ENCODE measurements around the gene MICAL3.
A peak's percentile ranks its signal among the peaks of the same experiment; 100 is the strongest.

Gene MICAL3

DNA sequence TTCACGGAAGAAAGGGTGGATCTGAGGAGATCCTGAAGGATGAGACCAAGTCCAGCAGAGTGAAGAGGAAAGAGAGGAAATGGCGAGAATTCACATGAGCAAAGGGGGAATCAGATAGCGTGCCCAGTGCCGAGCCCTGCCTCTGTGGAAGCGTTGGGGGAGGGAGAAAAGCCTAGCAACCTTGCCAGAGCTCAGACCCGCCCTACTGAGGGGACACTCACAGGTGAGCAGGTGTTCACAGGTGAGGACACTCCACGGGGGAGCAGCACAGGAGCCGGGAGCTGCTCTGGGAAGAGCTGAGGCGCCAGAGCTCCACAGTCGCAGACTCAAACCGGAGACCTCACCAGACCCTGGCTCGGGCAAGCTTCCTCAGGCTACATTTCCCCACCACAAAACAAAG, 56.2 kb downstream of the MICAL3 start:
- no peaks in the 10 kb centered on the region for H3K9me3 ChIP-seq (ENCODE audit: control insufficient read depth, low read length)
- no peaks in the 10 kb centered on the region for H3K36me3 ChIP-seq (ENCODE audit: control insufficient read depth, insufficient read depth, low read length)
- no peaks in the 10 kb centered on the region for H3K27me3 ChIP-seq (ENCODE audit: control insufficient read depth, insufficient read depth, low read length)
- H3K4me3 ChIP-seq (ENCODE audit: low read depth, low read length): no peak overlapping the region
- peaks cover 47% of the 10 kb centered on the region for H3K4me1 ChIP-seq
- H3K27ac ChIP-seq: no peak overlapping the region
- no peak overlapping the region for H3K4me2 ChIP-seq (ENCODE audit: low read length)
- H3K9ac ChIP-seq: no peak overlapping the region
- TF ChIP-seq, protein P1, sequence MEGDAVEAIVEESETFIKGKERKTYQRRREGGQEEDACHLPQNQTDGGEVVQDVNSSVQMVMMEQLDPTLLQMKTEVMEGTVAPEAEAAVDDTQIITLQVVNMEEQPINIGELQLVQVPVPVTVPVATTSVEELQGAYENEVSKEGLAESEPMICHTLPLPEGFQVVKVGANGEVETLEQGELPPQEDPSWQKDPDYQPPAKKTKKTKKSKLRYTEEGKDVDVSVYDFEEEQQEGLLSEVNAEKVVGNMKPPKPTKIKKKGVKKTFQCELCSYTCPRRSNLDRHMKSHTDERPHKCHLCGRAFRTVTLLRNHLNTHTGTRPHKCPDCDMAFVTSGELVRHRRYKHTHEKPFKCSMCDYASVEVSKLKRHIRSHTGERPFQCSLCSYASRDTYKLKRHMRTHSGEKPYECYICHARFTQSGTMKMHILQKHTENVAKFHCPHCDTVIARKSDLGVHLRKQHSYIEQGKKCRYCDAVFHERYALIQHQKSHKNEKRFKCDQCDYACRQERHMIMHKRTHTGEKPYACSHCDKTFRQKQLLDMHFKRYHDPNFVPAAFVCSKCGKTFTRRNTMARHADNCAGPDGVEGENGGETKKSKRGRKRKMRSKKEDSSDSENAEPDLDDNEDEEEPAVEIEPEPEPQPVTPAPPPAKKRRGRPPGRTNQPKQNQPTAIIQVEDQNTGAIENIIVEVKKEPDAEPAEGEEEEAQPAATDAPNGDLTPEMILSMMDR (IDR thresholded peaks at IDR 0.05): no peak
- no peak overlapping the region for H2AFZ ChIP-seq
- peaks cover 36% of the 10 kb centered on the region for H3K79me2 ChIP-seq

GRCh38 chr22:17966403-17966717, 58.0 kb downstream of the MICAL3 start:
- Histone ChIP-seq H3K79me2 (peaks cover 44% of the 10 kb centered on the region), H3K9ac (no peak overlapping the region), H3K4me3 (ENCODE audit: low read depth, low read length) (peak overlapping the region; percentile 4), H3K4me1 (peaks cover 30% of the 10 kb centered on the region), H2AFZ (peak overlapping the region; percentile 17), H3K4me2 (ENCODE audit: low read length) (peak overlapping the region; percentile 60), H3K27me3 (ENCODE audit: control insufficient read depth, insufficient read depth, low read length) (no peaks in the 10 kb centered on the region), H3K9me3 (ENCODE audit: control insufficient read depth, low read length) (no peaks in the 10 kb centered on the region), H3K27ac (peak overlapping the region; percentile 91), H3K36me3 (ENCODE audit: control insufficient read depth, insufficient read depth, low read length) (no peaks in the 10 kb centered on the region)
- TF ChIP-seq, protein P1 (IDR thresholded peaks at IDR 0.05): no peak

- no peaks in the 10 kb centered on the region for H3K9me3 ChIP-seq (ENCODE audit: control insufficient read depth, low read length)
- H3K4me1 ChIP-seq: peaks cover 28% of the 10 kb centered on the region
- peak overlapping the region; percentile 91 for H3K27ac ChIP-seq
- H3K27me3 ChIP-seq (ENCODE audit: control insufficient read depth, insufficient read depth, low read length): no peaks in the 10 kb centered on the region
- H3K36me3 ChIP-seq (ENCODE audit: control insufficient read depth, insufficient read depth, low read length): no peaks in the 10 kb centered on the region
- peak overlapping the region; percentile 60 for H3K4me2 ChIP-seq (ENCODE audit: low read length)
- H3K9ac ChIP-seq: no peak overlapping the region
- TF ChIP-seq, protein P1 (IDR thresholded peaks at IDR 0.05): no peak
- H3K4me3 ChIP-seq (ENCODE audit: low read depth, low read length): no peak overlapping the region
- peak overlapping the region; percentile 17 for H2AFZ ChIP-seq
- peaks cover 44% of the 10 kb centered on the region for H3K79me2 ChIP-seq
Measured at GRCh38 chr22:17965538-17966402, 58.6 kb downstream of the MICAL3 start.

GRCh38 chr22:17964643-17965042, 59.7 kb downstream of the MICAL3 start:
- TF ChIP-seq, protein P1 (IDR thresholded peaks at IDR 0.05): no peak
- H3K9ac ChIP-seq: no peak overlapping the region

GRCh38 chr22:17964156-17964555, 60.2 kb downstream of the MICAL3 start:
- Histone ChIP-seq H2AFZ (no peak overlapping the region), H3K27me3 (ENCODE audit: control insufficient read depth, insufficient read depth, low read length) (no peaks in the 10 kb centered on the region), H3K79me2 (peaks cover 35% of the 10 kb centered on the region), H3K4me1 (peaks cover 22% of the 10 kb centered on the region), H3K4me2 (ENCODE audit: low read length) (peak overlapping the region; percentile 20), H3K9ac (no peak overlapping the region), H3K27ac (peak overlapping the region; percentile 91), H3K4me3 (ENCODE audit: low read depth, low read length) (no peak overlapping the region), H3K9me3 (ENCODE audit: control insufficient read depth, low read length) (no peaks in the 10 kb centered on the region), H3K36me3 (ENCODE audit: control insufficient read depth, insufficient read depth, low read length) (no peaks in the 10 kb centered on the region)
- TF ChIP-seq, protein P1 (IDR thresholded peaks at IDR 0.05): no peak

More at GRCh38 chr22:17964643-17965042, 59.7 kb downstream of the MICAL3 start:
- H2AFZ ChIP-seq: no peak overlapping the region
- H3K79me2 ChIP-seq: peaks cover 40% of the 10 kb centered on the region
- peaks cover 25% of the 10 kb centered on the region for H3K4me1 ChIP-seq
- peak overlapping the region; percentile 20 for H3K4me2 ChIP-seq (ENCODE audit: low read length)
- H3K27ac ChIP-seq: peak overlapping the region; percentile 91
- no peak overlapping the region for H3K4me3 ChIP-seq (ENCODE audit: low read depth, low read length)
- H3K36me3 ChIP-seq (ENCODE audit: control insufficient read depth, insufficient read depth, low read length): no peaks in the 10 kb centered on the region
- H3K27me3 ChIP-seq (ENCODE audit: control insufficient read depth, insufficient read depth, low read length): no peaks in the 10 kb centered on the region
- no peaks in the 10 kb centered on the region for H3K9me3 ChIP-seq (ENCODE audit: control insufficient read depth, low read length)
